ENCODE results near the gene C1S. TPM values are rescaled to one million over a fixed set of nuclear protein-coding genes. Genes with fewer than 3 reads are reported as not detected.

Gene C1S
- total RNA-seq, 2 donors from 2014 or later, result 13.4 to 14.3 TPM

DNA sequence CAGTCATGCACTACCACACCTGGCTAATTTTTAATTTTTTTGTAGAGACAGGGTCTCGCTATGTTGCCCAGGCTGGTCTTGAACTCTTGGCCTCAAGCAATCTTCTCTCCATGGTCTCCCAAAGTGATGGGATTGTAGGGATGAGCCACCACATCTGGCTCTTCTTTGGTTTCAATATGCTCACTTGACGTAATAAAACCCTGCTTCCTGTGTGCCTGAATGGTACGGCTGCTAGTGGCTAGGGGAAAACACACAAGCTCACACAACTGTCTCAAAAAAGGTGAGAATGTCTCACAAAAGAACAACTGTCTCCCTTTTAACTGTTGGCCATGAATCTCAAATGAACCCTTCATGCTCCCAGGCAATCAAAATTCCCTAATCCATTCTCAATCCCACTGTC lies 15.0 kb downstream of the C1S start:
- H3K9me3 Mint-ChIP-seq, result no peaks in the 10 kb centered on the region
- TF ChIP-seq, protein P1, sequence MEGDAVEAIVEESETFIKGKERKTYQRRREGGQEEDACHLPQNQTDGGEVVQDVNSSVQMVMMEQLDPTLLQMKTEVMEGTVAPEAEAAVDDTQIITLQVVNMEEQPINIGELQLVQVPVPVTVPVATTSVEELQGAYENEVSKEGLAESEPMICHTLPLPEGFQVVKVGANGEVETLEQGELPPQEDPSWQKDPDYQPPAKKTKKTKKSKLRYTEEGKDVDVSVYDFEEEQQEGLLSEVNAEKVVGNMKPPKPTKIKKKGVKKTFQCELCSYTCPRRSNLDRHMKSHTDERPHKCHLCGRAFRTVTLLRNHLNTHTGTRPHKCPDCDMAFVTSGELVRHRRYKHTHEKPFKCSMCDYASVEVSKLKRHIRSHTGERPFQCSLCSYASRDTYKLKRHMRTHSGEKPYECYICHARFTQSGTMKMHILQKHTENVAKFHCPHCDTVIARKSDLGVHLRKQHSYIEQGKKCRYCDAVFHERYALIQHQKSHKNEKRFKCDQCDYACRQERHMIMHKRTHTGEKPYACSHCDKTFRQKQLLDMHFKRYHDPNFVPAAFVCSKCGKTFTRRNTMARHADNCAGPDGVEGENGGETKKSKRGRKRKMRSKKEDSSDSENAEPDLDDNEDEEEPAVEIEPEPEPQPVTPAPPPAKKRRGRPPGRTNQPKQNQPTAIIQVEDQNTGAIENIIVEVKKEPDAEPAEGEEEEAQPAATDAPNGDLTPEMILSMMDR (conservative IDR thresholded peaks at IDR 0.05), result no peak
- 91 to 96% methylated on average over 3 of the region's 3 CpGs for WGBS, 2 experiments (ENCODE audit: insufficient coverage in 1 of 2, insufficient read length in 1 of 2)

DNA sequence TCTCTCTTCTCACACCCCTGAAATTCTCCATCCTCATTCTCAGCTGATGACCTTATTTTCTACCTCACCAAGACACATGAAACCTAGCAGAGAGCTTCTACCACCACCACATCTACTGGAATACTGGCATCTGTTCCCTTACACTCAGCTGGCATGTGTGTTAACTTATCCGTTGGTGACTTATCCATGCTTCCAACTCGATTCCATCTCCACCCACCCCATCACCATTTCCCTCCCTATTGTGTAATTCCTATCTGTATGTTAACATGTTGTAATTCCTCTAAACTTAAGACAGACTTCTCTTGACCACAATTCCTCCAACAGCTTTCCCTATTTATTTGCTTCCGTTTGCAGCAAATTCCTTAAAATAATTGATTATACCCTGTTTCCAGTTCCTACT lies 15.4 kb downstream of the C1S start:
- no peaks in the 10 kb centered on the region for H3K36me3 Mint-ChIP-seq (ENCODE audit: low read depth)
- no peak overlapping the region for H3K27ac Mint-ChIP-seq
- TF ChIP-seq, protein P1 (conservative IDR thresholded peaks at IDR 0.05), result no peak
- no peaks in the 10 kb centered on the region for H3K36me3 ChIP-seq (ENCODE audit: control insufficient read depth, insufficient read depth, low read length)
- peaks cover 5% of the 10 kb centered on the region for H3K4me1 ChIP-seq (ENCODE audit: control insufficient read depth, insufficient read depth, low read length)
- peaks cover 19% of the 10 kb centered on the region for H3K27me3 Mint-ChIP-seq (ENCODE audit: insufficient read depth)
- no peak for DNase-seq
- WGBS, 2 experiments (ENCODE audit: insufficient coverage in 1 of 2, insufficient read length in 1 of 2), result 90 to 94% methylated on average over 3 of the region's 3 CpGs
- H3K4me3 Mint-ChIP-seq, result no peak overlapping the region
- no peak overlapping the region for H3K9ac ChIP-seq (ENCODE audit: extremely low read depth, low read length, poor library complexity, severe bottlenecking)
- H3K4me3 ChIP-seq (ENCODE audit: low read length), result no peak overlapping the region
- H3K4me1 Mint-ChIP-seq, result peaks cover 6% of the 10 kb centered on the region
- no peaks in the 10 kb centered on the region for H3K9me3 ChIP-seq (ENCODE audit: control insufficient read depth, low read length)
- no peak overlapping the region for H3K27ac ChIP-seq (ENCODE audit: low read depth, low read length)
- no peaks in the 10 kb centered on the region for H3K9me3 Mint-ChIP-seq
- no peaks in the 10 kb centered on the region for H3K27me3 ChIP-seq (ENCODE audit: control insufficient read depth, insufficient read depth, low read length, poor library complexity, severe bottlenecking)

More for the DNA sequence above, 15.0 kb downstream of the C1S start:
- Histone ChIP-seq H3K27ac (ENCODE audit: low read depth, low read length) (no peak overlapping the region), H3K9me3 (ENCODE audit: control insufficient read depth, low read length) (no peaks in the 10 kb centered on the region), H3K36me3 (ENCODE audit: control insufficient read depth, insufficient read depth, low read length) (no peaks in the 10 kb centered on the region), H3K4me1 (ENCODE audit: control insufficient read depth, insufficient read depth, low read length) (peaks cover 5% of the 10 kb centered on the region), H3K27me3 (ENCODE audit: control insufficient read depth, insufficient read depth, low read length, poor library complexity, severe bottlenecking) (no peaks in the 10 kb centered on the region), H3K4me3 (ENCODE audit: low read length) (no peak overlapping the region), H3K9ac (ENCODE audit: extremely low read depth, low read length, poor library complexity, severe bottlenecking) (no peak overlapping the region)
- H3K36me3 Mint-ChIP-seq (ENCODE audit: low read depth), result no peaks in the 10 kb centered on the region
- no peak for DNase-seq
- H3K4me3 Mint-ChIP-seq, result no peak overlapping the region
- no peak overlapping the region for H3K27ac Mint-ChIP-seq
- H3K27me3 Mint-ChIP-seq (ENCODE audit: insufficient read depth), result peaks cover 21% of the 10 kb centered on the region
- H3K4me1 Mint-ChIP-seq, result peaks cover 6% of the 10 kb centered on the region

DNA sequence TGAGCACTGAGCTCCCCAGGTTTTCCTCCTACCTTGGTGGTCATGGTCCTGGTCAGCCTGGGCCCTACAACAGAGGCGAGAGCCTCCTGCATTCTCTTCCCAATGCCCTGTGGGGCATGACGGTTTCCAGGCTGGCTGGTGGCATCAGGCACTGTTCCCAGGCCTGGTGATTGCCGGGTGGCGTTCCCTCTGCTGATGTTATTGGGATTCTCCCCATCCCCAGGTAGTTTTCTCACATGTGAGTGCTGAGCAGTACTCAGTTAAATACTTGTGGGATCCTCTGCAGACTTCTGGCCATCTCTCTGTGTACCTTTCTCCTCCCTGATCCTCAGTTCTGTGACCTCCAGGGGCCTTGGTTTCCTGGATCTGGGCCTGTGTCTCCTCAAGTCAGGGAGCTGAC lies 16.0 kb downstream of the C1S start:
- H3K4me3 ChIP-seq (ENCODE audit: low read length), result no peak overlapping the region
- TF ChIP-seq, protein P1 (conservative IDR thresholded peaks at IDR 0.05), result no peak
- Mint-ChIP-seq H3K27me3 (ENCODE audit: insufficient read depth) (peaks cover 19% of the 10 kb centered on the region), H3K4me3 (no peak overlapping the region), H3K36me3 (ENCODE audit: low read depth) (no peaks in the 10 kb centered on the region), H3K4me1 (peaks cover 6% of the 10 kb centered on the region), H3K27ac (no peak overlapping the region), H3K9me3 (no peaks in the 10 kb centered on the region)
- 91 to 97% methylated on average over 4 of the region's 4 CpGs for WGBS, 2 experiments (ENCODE audit: insufficient coverage in 1 of 2, insufficient read length in 1 of 2)
- DNase-seq, result no peak
- H3K27me3 ChIP-seq (ENCODE audit: control insufficient read depth, insufficient read depth, low read length, poor library complexity, severe bottlenecking), result no peaks in the 10 kb centered on the region
- no peaks in the 10 kb centered on the region for H3K36me3 ChIP-seq (ENCODE audit: control insufficient read depth, insufficient read depth, low read length)
- H3K4me1 ChIP-seq (ENCODE audit: control insufficient read depth, insufficient read depth, low read length), result peaks cover 5% of the 10 kb centered on the region
- H3K27ac ChIP-seq (ENCODE audit: low read depth, low read length), result no peak overlapping the region
- H3K9ac ChIP-seq (ENCODE audit: extremely low read depth, low read length, poor library complexity, severe bottlenecking), result no peak overlapping the region
- no peaks in the 10 kb centered on the region for H3K9me3 ChIP-seq (ENCODE audit: control insufficient read depth, low read length)

Data from endodermal cell (in vitro differentiated cells).